ENCODE data around the gene FOXK2.

Gene FOXK2

DNA sequence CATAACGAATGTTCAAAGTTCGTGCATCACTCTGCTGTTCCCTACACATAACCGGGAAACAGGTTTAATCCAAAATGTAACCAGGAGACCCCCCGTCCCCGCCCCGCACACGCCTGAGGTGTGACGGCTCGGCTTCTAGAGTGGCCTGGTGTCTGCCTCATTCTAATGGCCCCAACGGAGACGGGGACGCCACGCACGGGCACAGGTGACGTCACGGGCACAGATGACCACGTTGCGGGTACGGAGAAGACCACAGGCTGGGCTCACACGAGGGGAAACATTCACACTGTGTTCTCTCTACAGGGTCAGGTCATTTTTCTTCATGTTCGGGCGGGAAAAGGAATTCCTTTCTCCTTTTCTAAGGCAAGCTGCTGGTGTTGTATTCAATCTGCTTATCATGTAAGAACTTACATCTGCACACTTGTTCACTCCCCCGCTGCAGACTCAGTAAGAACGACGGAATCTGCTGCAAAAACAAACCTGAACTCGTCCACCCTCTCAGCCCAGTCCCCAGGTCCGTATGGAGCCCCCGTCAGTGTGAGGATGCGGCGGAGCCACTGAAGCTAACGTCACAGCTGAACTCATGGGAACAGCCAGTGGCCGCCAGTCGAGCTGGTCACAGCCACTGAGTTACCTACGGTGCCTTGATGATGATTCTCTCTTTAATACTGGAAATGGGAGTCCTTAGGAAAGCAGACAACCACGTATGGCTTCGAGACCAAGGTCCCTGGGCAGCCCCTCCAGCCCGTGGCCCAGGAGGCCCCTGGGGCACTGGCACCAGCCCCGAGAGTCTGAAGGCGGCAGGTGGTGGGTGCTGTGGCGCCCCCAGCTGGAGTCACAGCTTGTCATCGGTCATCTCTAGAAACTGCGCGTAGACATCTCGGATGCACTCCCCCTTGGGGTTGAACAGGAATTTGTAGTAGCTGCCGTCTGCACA lies 95.8 kb downstream of the FOXK2 start:
- no peak for TF ChIP-seq SNAI2 (CRISPR knock-in tag; IDR thresholded peaks at IDR 0.05)
- no peak for TF ChIP-seq ZNF565 (CRISPR knock-in tag; conservative IDR thresholded peaks at IDR 0.05; ENCODE audit: low read depth)
- no peak for ATAC-seq

DNA sequence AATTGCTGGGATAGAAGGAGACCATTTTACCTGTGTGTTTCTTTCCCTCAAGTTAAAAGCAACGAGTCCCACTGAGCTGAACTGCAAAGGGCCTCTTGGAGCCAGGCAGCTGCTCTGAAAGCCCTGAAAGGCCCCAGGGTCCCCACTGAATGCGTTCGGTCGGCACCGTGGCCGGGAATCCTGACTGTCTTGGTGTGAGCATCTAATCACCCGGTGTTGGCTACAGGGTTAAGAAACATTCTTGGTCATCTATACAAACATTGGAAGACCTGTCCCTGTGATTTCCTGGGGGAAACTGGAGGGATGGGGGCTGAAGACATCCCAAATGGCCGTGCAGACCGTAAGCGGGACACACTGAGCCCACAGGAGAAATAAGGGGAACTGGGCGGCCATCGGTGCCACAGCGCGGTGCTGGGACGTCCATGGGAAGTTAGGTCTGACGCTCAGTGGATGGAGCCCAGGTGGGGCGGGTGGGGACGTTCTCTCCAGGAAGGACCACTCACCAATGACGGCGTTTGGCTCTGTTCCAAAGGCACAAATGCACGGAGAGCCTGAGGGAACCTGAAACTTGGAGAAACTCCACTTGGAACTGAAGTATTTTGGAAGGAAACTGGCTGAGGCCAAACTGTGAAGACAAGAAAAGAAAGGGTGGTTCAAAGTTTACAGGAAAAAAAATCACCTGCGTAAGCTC lies 96.6 kb downstream of the FOXK2 start:
- TF ChIP-seq OSR1 (CRISPR knock-in tag; IDR thresholded peaks at IDR 0.05) (no peak), BACH2 (CRISPR knock-in tag; IDR thresholded peaks at IDR 0.05; ENCODE audit: borderline replicate concordance) (no peak), PPARA (CRISPR knock-in tag; IDR thresholded peaks at IDR 0.05; ENCODE audit: borderline replicate concordance) (no peak), RARB (CRISPR knock-in tag; IDR thresholded peaks at IDR 0.05) (no peak), ZFP3 (CRISPR knock-in tag; IDR thresholded peaks at IDR 0.05) (no peak), ARNTL (CRISPR knock-in tag; IDR thresholded peaks at IDR 0.05; ENCODE audit: borderline replicate concordance, low read depth) (no peak), ZNF8 (CRISPR knock-in tag; IDR thresholded peaks at IDR 0.05) (no peak), CSDC2 (CRISPR knock-in tag; IDR thresholded peaks at IDR 0.05) (no peak)
- TF ChIP-seq, protein P1, sequence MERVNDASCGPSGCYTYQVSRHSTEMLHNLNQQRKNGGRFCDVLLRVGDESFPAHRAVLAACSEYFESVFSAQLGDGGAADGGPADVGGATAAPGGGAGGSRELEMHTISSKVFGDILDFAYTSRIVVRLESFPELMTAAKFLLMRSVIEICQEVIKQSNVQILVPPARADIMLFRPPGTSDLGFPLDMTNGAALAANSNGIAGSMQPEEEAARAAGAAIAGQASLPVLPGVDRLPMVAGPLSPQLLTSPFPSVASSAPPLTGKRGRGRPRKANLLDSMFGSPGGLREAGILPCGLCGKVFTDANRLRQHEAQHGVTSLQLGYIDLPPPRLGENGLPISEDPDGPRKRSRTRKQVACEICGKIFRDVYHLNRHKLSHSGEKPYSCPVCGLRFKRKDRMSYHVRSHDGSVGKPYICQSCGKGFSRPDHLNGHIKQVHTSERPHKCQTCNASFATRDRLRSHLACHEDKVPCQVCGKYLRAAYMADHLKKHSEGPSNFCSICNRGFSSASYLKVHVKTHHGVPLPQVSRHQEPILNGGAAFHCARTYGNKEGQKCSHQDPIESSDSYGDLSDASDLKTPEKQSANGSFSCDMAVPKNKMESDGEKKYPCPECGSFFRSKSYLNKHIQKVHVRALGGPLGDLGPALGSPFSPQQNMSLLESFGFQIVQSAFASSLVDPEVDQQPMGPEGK (CRISPR knock-in tag; IDR thresholded peaks at IDR 0.05; ENCODE audit: borderline replicate concordance): no peak
- TF ChIP-seq, protein P2, sequence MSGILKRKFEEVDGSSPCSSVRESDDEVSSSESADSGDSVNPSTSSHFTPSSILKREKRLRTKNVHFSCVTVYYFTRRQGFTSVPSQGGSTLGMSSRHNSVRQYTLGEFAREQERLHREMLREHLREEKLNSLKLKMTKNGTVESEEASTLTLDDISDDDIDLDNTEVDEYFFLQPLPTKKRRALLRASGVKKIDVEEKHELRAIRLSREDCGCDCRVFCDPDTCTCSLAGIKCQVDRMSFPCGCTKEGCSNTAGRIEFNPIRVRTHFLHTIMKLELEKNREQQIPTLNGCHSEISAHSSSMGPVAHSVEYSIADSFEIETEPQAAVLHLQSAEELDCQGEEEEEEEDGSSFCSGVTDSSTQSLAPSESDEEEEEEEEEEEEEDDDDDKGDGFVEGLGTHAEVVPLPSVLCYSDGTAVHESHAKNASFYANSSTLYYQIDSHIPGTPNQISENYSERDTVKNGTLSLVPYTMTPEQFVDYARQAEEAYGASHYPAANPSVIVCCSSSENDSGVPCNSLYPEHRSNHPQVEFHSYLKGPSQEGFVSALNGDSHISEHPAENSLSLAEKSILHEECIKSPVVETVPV (CRISPR knock-in tag; IDR thresholded peaks at IDR 0.05): no peak
- TF ChIP-seq, protein P3, sequence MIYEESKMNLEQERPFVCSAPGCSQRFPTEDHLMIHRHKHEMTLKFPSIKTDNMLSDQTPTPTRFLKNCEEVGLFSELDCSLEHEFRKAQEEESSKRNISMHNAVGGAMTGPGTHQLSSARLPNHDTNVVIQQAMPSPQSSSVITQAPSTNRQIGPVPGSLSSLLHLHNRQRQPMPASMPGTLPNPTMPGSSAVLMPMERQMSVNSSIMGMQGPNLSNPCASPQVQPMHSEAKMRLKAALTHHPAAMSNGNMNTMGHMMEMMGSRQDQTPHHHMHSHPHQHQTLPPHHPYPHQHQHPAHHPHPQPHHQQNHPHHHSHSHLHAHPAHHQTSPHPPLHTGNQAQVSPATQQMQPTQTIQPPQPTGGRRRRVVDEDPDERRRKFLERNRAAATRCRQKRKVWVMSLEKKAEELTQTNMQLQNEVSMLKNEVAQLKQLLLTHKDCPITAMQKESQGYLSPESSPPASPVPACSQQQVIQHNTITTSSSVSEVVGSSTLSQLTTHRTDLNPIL (CRISPR knock-in tag; IDR thresholded peaks at IDR 0.05; ENCODE audit: low read depth): no peak

DNA sequence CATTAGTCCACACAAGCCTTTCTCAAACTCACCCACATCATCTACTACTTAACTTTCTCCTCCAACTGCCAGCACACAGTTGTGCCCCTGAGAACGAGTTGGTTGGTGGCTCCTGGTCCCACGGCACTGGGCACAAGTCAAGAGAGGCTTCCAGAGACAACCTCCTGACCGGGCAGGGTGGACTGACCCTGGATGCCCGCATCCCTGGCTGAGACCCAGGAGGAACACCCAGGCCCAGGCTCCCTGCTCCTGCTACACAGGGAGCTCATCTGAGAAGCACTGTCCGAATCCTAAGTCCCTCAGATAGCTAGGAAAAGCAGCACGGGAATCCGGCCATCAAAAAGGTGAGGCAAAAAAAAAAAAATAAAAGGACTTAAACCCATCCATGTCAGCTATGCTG lies 99.7 kb downstream of the FOXK2 start:
- ATAC-seq: no peak
- no peak for TF ChIP-seq ZNF70 (CRISPR knock-in tag; IDR thresholded peaks at IDR 0.05)
- no peak for TF ChIP-seq TCF4 (CRISPR knock-in tag; IDR thresholded peaks at IDR 0.05; ENCODE audit: borderline replicate concordance)
- no peak for TF ChIP-seq PPARA (CRISPR knock-in tag; IDR thresholded peaks at IDR 0.05; ENCODE audit: borderline replicate concordance)
- no peak for TF ChIP-seq ZC3H10 (CRISPR knock-in tag; IDR thresholded peaks at IDR 0.05)

More for the DNA sequence above, 96.6 kb downstream of the FOXK2 start:
- ATAC-seq: no peak

DNA sequence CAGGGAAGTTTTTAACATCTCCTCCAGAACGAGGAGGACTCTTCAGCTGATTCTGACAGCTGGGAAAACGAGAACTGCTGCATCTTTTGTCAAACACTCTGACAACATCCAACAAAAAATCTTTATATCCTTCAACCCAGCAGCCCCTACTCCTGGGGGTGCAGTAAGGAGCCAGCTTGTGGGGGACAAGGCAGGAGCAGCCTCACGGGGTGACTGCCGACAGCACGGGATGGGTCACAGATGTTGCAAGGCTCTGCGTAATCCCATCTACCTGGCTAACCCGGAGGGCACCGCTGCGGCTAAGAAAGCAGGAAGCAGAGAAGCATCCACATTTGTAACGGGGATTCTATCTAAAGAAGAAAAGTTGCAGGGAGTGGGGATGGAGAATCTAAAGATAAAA lies 100.1 kb downstream of the FOXK2 start:
- TF ChIP-seq, protein P4, sequence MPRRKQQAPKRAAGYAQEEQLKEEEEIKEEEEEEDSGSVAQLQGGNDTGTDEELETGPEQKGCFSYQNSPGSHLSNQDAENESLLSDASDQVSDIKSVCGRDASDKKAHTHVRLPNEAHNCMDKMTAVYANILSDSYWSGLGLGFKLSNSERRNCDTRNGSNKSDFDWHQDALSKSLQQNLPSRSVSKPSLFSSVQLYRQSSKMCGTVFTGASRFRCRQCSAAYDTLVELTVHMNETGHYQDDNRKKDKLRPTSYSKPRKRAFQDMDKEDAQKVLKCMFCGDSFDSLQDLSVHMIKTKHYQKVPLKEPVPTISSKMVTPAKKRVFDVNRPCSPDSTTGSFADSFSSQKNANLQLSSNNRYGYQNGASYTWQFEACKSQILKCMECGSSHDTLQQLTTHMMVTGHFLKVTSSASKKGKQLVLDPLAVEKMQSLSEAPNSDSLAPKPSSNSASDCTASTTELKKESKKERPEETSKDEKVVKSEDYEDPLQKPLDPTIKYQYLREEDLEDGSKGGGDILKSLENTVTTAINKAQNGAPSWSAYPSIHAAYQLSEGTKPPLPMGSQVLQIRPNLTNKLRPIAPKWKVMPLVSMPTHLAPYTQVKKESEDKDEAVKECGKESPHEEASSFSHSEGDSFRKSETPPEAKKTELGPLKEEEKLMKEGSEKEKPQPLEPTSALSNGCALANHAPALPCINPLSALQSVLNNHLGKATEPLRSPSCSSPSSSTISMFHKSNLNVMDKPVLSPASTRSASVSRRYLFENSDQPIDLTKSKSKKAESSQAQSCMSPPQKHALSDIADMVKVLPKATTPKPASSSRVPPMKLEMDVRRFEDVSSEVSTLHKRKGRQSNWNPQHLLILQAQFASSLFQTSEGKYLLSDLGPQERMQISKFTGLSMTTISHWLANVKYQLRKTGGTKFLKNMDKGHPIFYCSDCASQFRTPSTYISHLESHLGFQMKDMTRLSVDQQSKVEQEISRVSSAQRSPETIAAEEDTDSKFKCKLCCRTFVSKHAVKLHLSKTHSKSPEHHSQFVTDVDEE (CRISPR knock-in tag; IDR thresholded peaks at IDR 0.05): no peak
- TF ChIP-seq ISL1 (CRISPR knock-in tag; IDR thresholded peaks at IDR 0.05): no peak
- TF ChIP-seq SNAI2 (CRISPR knock-in tag; IDR thresholded peaks at IDR 0.05): no peak
- TF ChIP-seq, protein P2 (CRISPR knock-in tag; IDR thresholded peaks at IDR 0.05): no peak
- TF ChIP-seq ZNF565 (CRISPR knock-in tag; conservative IDR thresholded peaks at IDR 0.05; ENCODE audit: low read depth): no peak
- no peak for TF ChIP-seq RARB (CRISPR knock-in tag; IDR thresholded peaks at IDR 0.05)
- TF ChIP-seq, protein P3 (CRISPR knock-in tag; IDR thresholded peaks at IDR 0.05; ENCODE audit: low read depth): no peak
- ATAC-seq: no peak

Data from SK-N-SH treated with all-trans-retinoic acid at 6 μM for 48 hours (cell line).